ENCODE measurements around the gene TEX48.

- TF ChIP-seq CTCF (conservative IDR thresholded peaks at IDR 0.05 in 1 of 2, IDR thresholded peaks at IDR 0.05 in 1 of 2; ENCODE audit: extremely low read depth in 1 of 2, insufficient read depth in 1 of 2, low read depth in 1 of 2, low read length in 2 of 2) (no peak), EZH2 (IDR thresholded peaks at IDR 0.05; ENCODE audit: borderline replicate concordance, low read length) (no peak)
Measured at GRCh38 chr9:114688379-114688778, 6.4 kb upstream of the TEX48 start.
